ENCODE measurements around the gene TTLL10.

- TF ChIP-seq TAF1 (conservative IDR thresholded peaks at IDR 0.05) (no peak), CTCF (IDR thresholded peaks at IDR 0.05; ENCODE audit: low read depth, low read length, missing input control) (no peak), SP1 (IDR thresholded peaks at IDR 0.05) (no peak), RAD21 (IDR thresholded peaks at IDR 0.05) (no peak), YY1 (IDR thresholded peaks at IDR 0.05) (no peak), MAX (IDR thresholded peaks at IDR 0.05) (no peak), EGR1 (IDR thresholded peaks at IDR 0.05; ENCODE audit: low read depth in 2 of 2) (no peak), RXRA (IDR thresholded peaks at IDR 0.05) (no peak), REST (IDR thresholded peaks at IDR 0.05) (no peak), JUND (IDR thresholded peaks at IDR 0.05) (no peak), FOXA1 (IDR thresholded peaks at IDR 0.05) (no peak), ZBTB33 (IDR thresholded peaks at IDR 0.05) (no peak), HNF4A (conservative IDR thresholded peaks at IDR 0.05) (no peak)
Observed at GRCh38 chr1:1165900-1166421, 7.7 kb upstream of the TTLL10 start.

Data from liver (tissue), 3 donors.